Measurements from ENCODE around the gene GTPBP6.
"Not testable (repeated sequence)": the region's sequence is repeated elsewhere in the genome, so short reads cannot be mapped to it uniquely, and the experiment has no call there.

GTPBP6 gene

GRCh38 chrX:331151-331824 is 12.7 kb upstream of the GTPBP6 start:
- Histone ChIP-seq H3K27me3 (replicated peaks) (no peaks in the 10 kb centered on the region), H3K27ac (no peak overlapping the region), H3K36me3 (replicated peaks) (no peaks in the 10 kb centered on the region), H3K4me3 (ENCODE audit: low read depth, low read length) (peak overlapping the region; percentile 26)
- in situ Hi-C loops (cut with HindIII; ENCODE audit: low pct_ligation_motif_present, low sequenced_read_pairs), result no loop called here
- TF ChIP-seq CTCF (IDR thresholded peaks at IDR 0.05; ENCODE audit: low read depth, low read length, missing control alignments), result no peak
- DNase-seq, result peak; percentile 35

GRCh38 chrX:330726-331150 is 12.1 kb upstream of the GTPBP6 start:
- no peak for TF ChIP-seq CTCF (IDR thresholded peaks at IDR 0.05; ENCODE audit: low read depth, low read length, missing control alignments)
- Histone ChIP-seq H3K36me3 (replicated peaks) (no peaks in the 10 kb centered on the region), H3K27ac (no peak overlapping the region), H3K4me3 (ENCODE audit: low read depth, low read length) (no peak overlapping the region), H3K27me3 (replicated peaks) (no peaks in the 10 kb centered on the region)
- in situ Hi-C loops (cut with HindIII; ENCODE audit: low pct_ligation_motif_present, low sequenced_read_pairs), result no loop called here
- no peak for DNase-seq

GRCh38 chrX:330141-330725 is 11.6 kb upstream of the GTPBP6 start:
- DNase-seq; in situ Hi-C loops (cut with HindIII; ENCODE audit: low pct_ligation_motif_present, low sequenced_read_pairs); H3K36me3 ChIP-seq (replicated peaks); H3K27ac ChIP-seq; H3K27me3 ChIP-seq (replicated peaks); H3K4me3 ChIP-seq (ENCODE audit: low read depth, low read length): not testable (repeated sequence)

- in situ Hi-C loops (cut with HindIII; ENCODE audit: low pct_ligation_motif_present, low sequenced_read_pairs), result no loop called here
- Histone ChIP-seq H3K27me3 (replicated peaks) (no peaks in the 10 kb centered on the region), H3K27ac (no peak overlapping the region), H3K4me3 (ENCODE audit: low read depth, low read length) (no peak overlapping the region), H3K36me3 (replicated peaks) (no peaks in the 10 kb centered on the region)
- TF ChIP-seq CTCF (IDR thresholded peaks at IDR 0.05; ENCODE audit: low read depth, low read length, missing control alignments), result no peak
- no peak for DNase-seq
These were observed 10.8 kb upstream of the GTPBP6 start for GRCh38 chrX:329291-329910.

- Histone ChIP-seq H3K27me3 (replicated peaks) (no peaks in the 10 kb centered on the region), H3K36me3 (replicated peaks) (no peaks in the 10 kb centered on the region), H3K4me3 (ENCODE audit: low read depth, low read length) (no peak overlapping the region), H3K27ac (no peak overlapping the region)
- no peak for TF ChIP-seq CTCF (IDR thresholded peaks at IDR 0.05; ENCODE audit: low read depth, low read length, missing control alignments)
- in situ Hi-C loops (cut with HindIII; ENCODE audit: low pct_ligation_motif_present, low sequenced_read_pairs), result no loop called here
- no peak for DNase-seq
These were observed 9.1 kb upstream of the GTPBP6 start for GRCh38 chrX:327660-328126.

GRCh38 chrX:324664-325063 is 6.1 kb upstream of the GTPBP6 start:
- H3K27me3 ChIP-seq (replicated peaks); H3K4me3 ChIP-seq (ENCODE audit: low read depth, low read length); DNase-seq; H3K27ac ChIP-seq; in situ Hi-C loops (cut with HindIII; ENCODE audit: low pct_ligation_motif_present, low sequenced_read_pairs); H3K36me3 ChIP-seq (replicated peaks): not testable (repeated sequence)

Measured in brain microvascular endothelial cell (primary cell).